ENCODE results near the gene SIL1. TPM values are rescaled to one million over a fixed set of nuclear protein-coding genes. Genes with fewer than 3 reads are reported as not detected.

The SIL1 gene
- total and polyA plus RNA-seq, 2 of the 8 experiments (the other 6 are each of a cell fraction or from before 2014, with no cell fraction given) = 8.3 to 12.8 TPM

DNA sequence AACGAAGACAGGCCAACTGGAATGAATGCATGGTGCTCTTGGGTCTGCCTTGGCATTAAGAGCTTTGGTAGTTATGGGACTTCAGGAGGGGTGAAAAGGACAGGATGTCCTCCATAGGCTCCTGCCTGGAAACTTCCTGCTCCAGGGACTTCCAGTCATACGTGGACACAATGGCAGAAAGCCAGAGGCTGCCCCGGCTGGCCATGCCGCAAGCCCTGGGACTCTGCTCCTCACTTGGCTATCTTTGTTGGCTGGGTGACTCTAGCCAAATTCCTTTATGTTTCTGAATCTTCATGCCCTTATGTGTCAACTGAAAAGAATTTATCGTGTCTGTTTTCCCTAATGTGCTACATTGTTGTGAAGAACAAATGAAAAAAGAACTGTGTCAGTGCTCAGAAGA, 136.9 kb downstream of the SIL1 start:
- Histone ChIP-seq H3K9me3 (ENCODE audit: insufficient read depth in 2 of 2, low read depth in 1 of 2, low read length in 1 of 2) (no peaks in the 10 kb centered on the region), H2AK5ac (ENCODE audit: low read depth, low read length) (no peak overlapping the region), H3K4me2 (ENCODE audit: insufficient read depth in 1 of 2, low read depth in 2 of 2, low read length in 2 of 2) (no peak overlapping the region), H3K23ac (ENCODE audit: insufficient read length) (no peak overlapping the region), H3K4ac (replicated peaks; ENCODE audit: insufficient read length, low read depth, low read length) (peak overlapping the region; percentile 71), H3K56ac (replicated peaks; ENCODE audit: insufficient read length, low read depth, low read length) (no peak overlapping the region), H3K4me3 (ENCODE audit: extremely low read depth in 1 of 4, insufficient read depth in 2 of 4, low read depth in 3 of 4, low read length in 4 of 4) (no peak overlapping the region), H3K4me1 (replicated peaks in 1 of 4; ENCODE audit: control insufficient read depth in 3 of 4, insufficient read depth in 4 of 4, low read length in 3 of 4) (peaks cover 0 to 4% (median 0%) of the 10 kb centered on the region in 4 experiments; a peak in 4 of 7 replicates), H4K20me1 (replicated peaks in 1 of 2; ENCODE audit: control insufficient read depth in 1 of 2, insufficient read depth in 2 of 2, low read length in 2 of 2) (no peaks in the 10 kb centered on the region), H3K14ac (ENCODE audit: insufficient read length) (no peak overlapping the region), H2BK15ac (ENCODE audit: low read length) (no peak overlapping the region), H3K9ac (replicated peaks in 1 of 4; ENCODE audit: extremely low read depth in 1 of 4, low read depth in 3 of 4, low read length in 3 of 4) (no peak overlapping the region), H3K79me2 (ENCODE audit: control insufficient read depth in 1 of 2, insufficient read depth in 2 of 2, low read length in 2 of 2) (no peaks in the 10 kb centered on the region), H3K27ac (ENCODE audit: low read depth, low read length) (no peak overlapping the region), H3K27me3 (replicated peaks in 1 of 4; ENCODE audit: control insufficient read depth in 3 of 4, extremely low read depth in 1 of 4, insufficient read depth in 3 of 4, low read length in 3 of 4) (no peaks in the 10 kb centered on the region; a peak in 1 of 7 replicates), H3K18ac (ENCODE audit: extremely low read depth, low read length) (no peak overlapping the region), H4K91ac (replicated peaks; ENCODE audit: insufficient read length, low read length) (peak overlapping the region; percentile 45), H3K23me2 (ENCODE audit: low read depth, low read length) (no peaks in the 10 kb centered on the region), H2AFZ (ENCODE audit: low read length) (no peak overlapping the region), H4K5ac (ENCODE audit: insufficient read length, low read depth, low read length) (no peak overlapping the region), H3K36me3 (ENCODE audit: control insufficient read depth in 2 of 4, insufficient read depth in 4 of 4, low read length in 3 of 4) (no peaks in the 10 kb centered on the region), H3K79me1 (ENCODE audit: low read depth, low read length) (no peaks in the 10 kb centered on the region), H2BK20ac (ENCODE audit: low read length) (peak overlapping the region; percentile 98; the same call in 1 of the 2 replicates), H2BK12ac (ENCODE audit: low read depth, low read length) (peak overlapping the region; percentile 50; the same call in 1 of the 2 replicates), H2BK5ac (ENCODE audit: low read depth, low read length) (peak overlapping the region; percentile 39; the same call in 1 of the 2 replicates), H4K8ac (ENCODE audit: extremely low read depth, insufficient read depth, low read length) (no peak overlapping the region), H2BK120ac (replicated peaks; ENCODE audit: low read depth, low read length) (peak overlapping the region; percentile 82)
- 73% methylated on average over 5 of the region's 5 CpGs; no CpG with 5 or more reads in 1 of the 2 experiments for WGBS, 2 experiments (ENCODE audit: extremely low coverage in 1 of 2, insufficient coverage in 1 of 2, insufficient read length in 1 of 2, insufficient replicate concordance in 2 of 2, low coverage in 1 of 2, low lambda C conversion rate in 2 of 2, missing lambda C conversion rate in 1 of 2)
- ChIA-PET CTCF (ENCODE audit: partially characterized antibody) (interaction anchor here (1.4 kb wide), 1 partner anchor 10 kb away, joined by 5 read pairs; no protein-coding TSS in a partner anchor), POLR2A (ENCODE audit: partially characterized antibody) (no interaction called here)
- no peak for DNase-seq (ENCODE audit: low read depth in 1 of 2, low spot score in 2 of 2)
- FAIRE-seq = no peak
- TF ChIP-seq, protein P1, sequence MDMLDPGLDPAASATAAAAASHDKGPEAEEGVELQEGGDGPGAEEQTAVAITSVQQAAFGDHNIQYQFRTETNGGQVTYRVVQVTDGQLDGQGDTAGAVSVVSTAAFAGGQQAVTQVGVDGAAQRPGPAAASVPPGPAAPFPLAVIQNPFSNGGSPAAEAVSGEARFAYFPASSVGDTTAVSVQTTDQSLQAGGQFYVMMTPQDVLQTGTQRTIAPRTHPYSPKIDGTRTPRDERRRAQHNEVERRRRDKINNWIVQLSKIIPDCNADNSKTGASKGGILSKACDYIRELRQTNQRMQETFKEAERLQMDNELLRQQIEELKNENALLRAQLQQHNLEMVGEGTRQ (IDR thresholded peaks at IDR 0.05; ENCODE audit: low read length) = no peak
- no peak for TF ChIP-seq RNF2 (IDR thresholded peaks at IDR 0.05; ENCODE audit: borderline replicate concordance, low read depth, low read length, missing control alignments, poor library complexity, severe bottlenecking)
- TF ChIP-seq, protein P2, sequence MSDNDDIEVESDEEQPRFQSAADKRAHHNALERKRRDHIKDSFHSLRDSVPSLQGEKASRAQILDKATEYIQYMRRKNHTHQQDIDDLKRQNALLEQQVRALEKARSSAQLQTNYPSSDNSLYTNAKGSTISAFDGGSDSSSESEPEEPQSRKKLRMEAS (IDR thresholded peaks at IDR 0.05) = no peak
- no peak for TF ChIP-seq TAF1 (IDR thresholded peaks at IDR 0.05; ENCODE audit: low read depth, low read length)
- TF ChIP-seq, protein P3, sequence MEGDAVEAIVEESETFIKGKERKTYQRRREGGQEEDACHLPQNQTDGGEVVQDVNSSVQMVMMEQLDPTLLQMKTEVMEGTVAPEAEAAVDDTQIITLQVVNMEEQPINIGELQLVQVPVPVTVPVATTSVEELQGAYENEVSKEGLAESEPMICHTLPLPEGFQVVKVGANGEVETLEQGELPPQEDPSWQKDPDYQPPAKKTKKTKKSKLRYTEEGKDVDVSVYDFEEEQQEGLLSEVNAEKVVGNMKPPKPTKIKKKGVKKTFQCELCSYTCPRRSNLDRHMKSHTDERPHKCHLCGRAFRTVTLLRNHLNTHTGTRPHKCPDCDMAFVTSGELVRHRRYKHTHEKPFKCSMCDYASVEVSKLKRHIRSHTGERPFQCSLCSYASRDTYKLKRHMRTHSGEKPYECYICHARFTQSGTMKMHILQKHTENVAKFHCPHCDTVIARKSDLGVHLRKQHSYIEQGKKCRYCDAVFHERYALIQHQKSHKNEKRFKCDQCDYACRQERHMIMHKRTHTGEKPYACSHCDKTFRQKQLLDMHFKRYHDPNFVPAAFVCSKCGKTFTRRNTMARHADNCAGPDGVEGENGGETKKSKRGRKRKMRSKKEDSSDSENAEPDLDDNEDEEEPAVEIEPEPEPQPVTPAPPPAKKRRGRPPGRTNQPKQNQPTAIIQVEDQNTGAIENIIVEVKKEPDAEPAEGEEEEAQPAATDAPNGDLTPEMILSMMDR (IDR thresholded peaks at IDR 0.05; ENCODE audit: control extremely low read depth in 1 of 3, insufficient read depth in 1 of 3, low read depth in 1 of 3, low read length in 3 of 3) = no peak
- TF ChIP-seq, protein P4, sequence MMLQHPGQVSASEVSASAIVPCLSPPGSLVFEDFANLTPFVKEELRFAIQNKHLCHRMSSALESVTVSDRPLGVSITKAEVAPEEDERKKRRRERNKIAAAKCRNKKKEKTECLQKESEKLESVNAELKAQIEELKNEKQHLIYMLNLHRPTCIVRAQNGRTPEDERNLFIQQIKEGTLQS (IDR thresholded peaks at IDR 0.05; ENCODE audit: insufficient read depth, low read depth, low read length) = no peak
- no peak for TF ChIP-seq RAD21 (IDR thresholded peaks at IDR 0.05 in 1 of 2, conservative IDR thresholded peaks at IDR 0.05 in 1 of 2; ENCODE audit: low read depth in 2 of 2, low read length in 2 of 2)
- TF ChIP-seq CBX5 (IDR thresholded peaks at IDR 0.05; ENCODE audit: low read depth, low read length) = no peak
